ENCODE data around the gene LNP1. TPM values are rescaled to one million over a fixed set of nuclear protein-coding genes. Genes with fewer than 3 reads are reported as not detected.

Gene LNP1
- total and polyA plus RNA-seq, 2 donors (not counting 3 experiments of a cell fraction or from before 2014, with no cell fraction given): 0.80 TPM

- DNase-seq (ENCODE audit: low read depth, low spot score) (no peak), FAIRE-seq (no peak)
- Histone ChIP-seq H3K36me3 (ENCODE audit: control insufficient read depth in 2 of 2, extremely low read depth in 1 of 2, insufficient read depth in 2 of 2, low read length in 2 of 2) (peaks cover 3 to 5% of the 10 kb centered on the region in 2 experiments), H3K4me2 (ENCODE audit: insufficient read depth, low read length) (no peak overlapping the region), H3K9me1 (replicated peaks; ENCODE audit: control insufficient read depth, extremely low read depth, insufficient read depth, low read length) (no peaks in the 10 kb centered on the region), H4K20me1 (replicated peaks; ENCODE audit: control insufficient read depth, extremely low read depth, insufficient read depth, low read length) (no peaks in the 10 kb centered on the region), H3K79me2 (ENCODE audit: control insufficient read depth, insufficient read depth, low read length) (no peaks in the 10 kb centered on the region), H3K9me3 (replicated peaks; ENCODE audit: control insufficient read depth, insufficient read depth, low read length) (no peaks in the 10 kb centered on the region), H3K27ac (ENCODE audit: insufficient read depth, low read depth, low read length) (no peak overlapping the region), H3K27me3 (ENCODE audit: control insufficient read depth in 2 of 2, insufficient read depth in 2 of 2, low read length in 2 of 2) (no peaks in the 10 kb centered on the region), H3K4me1 (ENCODE audit: control insufficient read depth, extremely low read depth, insufficient read depth, low read length) (no peaks in the 10 kb centered on the region), H3K4me3 (replicated peaks in 1 of 3; ENCODE audit: insufficient read depth in 1 of 3, low read depth in 1 of 3, low read length in 3 of 3) (no peak overlapping the region), H2AFZ (ENCODE audit: low read depth, low read length) (no peak overlapping the region), H3K9ac (replicated peaks; ENCODE audit: extremely low read depth, insufficient read depth, low read length) (no peak overlapping the region)
- POLR2A ChIA-PET: no interaction called here
- BruUV-seq (replicated peaks): no TSS peak
- dilution Hi-C loops (cut with MboI; ENCODE audit: extremely low pct_ligation_motif_present, low sequenced_read_pairs) (no loop called here), intact Hi-C loops (cut with micrococcal nuclease) (no loop called here)
- TF ChIP-seq EZH2 (IDR thresholded peaks at IDR 0.05; ENCODE audit: borderline replicate concordance, low read depth, low read length, severe bottlenecking) (no peak), GATA2 (IDR thresholded peaks at IDR 0.05; ENCODE audit: insufficient read depth, insufficient read length, low read depth, low read length) (no peak), POLR2A (IDR thresholded peaks at IDR 0.05; ENCODE audit: low read depth, low read length) (no peak), CTCF (IDR thresholded peaks at IDR 0.05; ENCODE audit: extremely low read depth in 1 of 2, insufficient read depth in 1 of 2, low read depth in 1 of 2, low read length in 2 of 2) (no peak), MYC (IDR thresholded peaks at IDR 0.05; ENCODE audit: low read depth, low read length) (no peak), POLR2AphosphoS5 (IDR thresholded peaks at IDR 0.05; ENCODE audit: insufficient read depth, low read depth, low read length) (no peak)
- CTCF ChIA-PET: interaction anchor here (1.4 to 2.3 kb wide), 2 partner anchors 229 to 529 kb away, joined by 3 to 7 read pairs; no protein-coding TSS in a partner anchor
These were observed 40.4 kb upstream of the LNP1 start for GRCh38 chr3:100360757-100361496.

All from endothelial cell of umbilical vein (primary cell).